ENCODE results near the gene STK26.

- TF ChIP-seq TAF1 (IDR thresholded peaks at IDR 0.05; ENCODE audit: low read depth) (no peak), POLR2AphosphoS5 (IDR thresholded peaks at IDR 0.05) (no peak), CTCF (IDR thresholded peaks at IDR 0.05; ENCODE audit: poor library complexity, severe bottlenecking) (no peak), RAD21 (conservative IDR thresholded peaks at IDR 0.05) (no peak), EP300 (conservative IDR thresholded peaks at IDR 0.05; ENCODE audit: poor library complexity, severe bottlenecking) (no peak), MXI1 (conservative IDR thresholded peaks at IDR 0.05; ENCODE audit: poor library complexity, severe bottlenecking) (no peak)
These were observed 70.2 kb downstream of the STK26 start for GRCh38 chrX:132093239-132093860.
